ENCODE measurements around the gene USP48. TPM values are rescaled to one million over a fixed set of nuclear protein-coding genes. Genes with fewer than 3 reads are reported as not detected.
"Not testable (repeated sequence)": the region's sequence is repeated elsewhere in the genome, so short reads cannot be mapped to it uniquely, and the experiment has no call there.

Gene USP48
- total RNA-seq, 1 donor from 2014 or later: 67.5 TPM

DNA sequence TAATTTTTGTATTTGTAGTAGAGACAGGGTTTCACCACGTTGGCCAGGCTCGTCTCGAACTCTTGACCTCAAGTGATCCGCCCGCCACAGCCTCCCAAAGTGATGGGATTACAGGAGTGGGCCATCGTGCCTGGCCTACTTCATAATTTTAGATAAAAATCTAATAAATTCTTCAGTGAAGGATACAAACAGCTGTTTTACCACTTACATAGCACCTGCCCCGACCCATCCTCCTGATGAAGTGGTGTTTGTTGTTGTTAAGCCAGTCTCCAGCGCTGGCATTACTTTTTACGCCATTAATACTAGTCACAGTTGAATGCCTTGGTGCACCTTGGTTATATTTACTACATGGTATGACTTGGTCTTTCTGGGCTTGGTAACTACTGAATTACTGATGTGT lies 101.5 kb downstream of the USP48 start:
- DNase-seq (ENCODE audit: extremely low spot score in 2 of 2): no peak
- peaks cover 0 to 4% of the 10 kb centered on the region in 2 donors for H3K36me3 ChIP-seq
- intact Hi-C loops (cut with DNase I): loop anchor here (5.0 kb wide), 1 partner anchor 1259 kb away; no protein-coding TSS in a partner anchor
- no peak overlapping the region for H3K27ac ChIP-seq
- no peak for TF ChIP-seq POLR2A (IDR thresholded peaks at IDR 0.05)
- TF ChIP-seq, protein P1, sequence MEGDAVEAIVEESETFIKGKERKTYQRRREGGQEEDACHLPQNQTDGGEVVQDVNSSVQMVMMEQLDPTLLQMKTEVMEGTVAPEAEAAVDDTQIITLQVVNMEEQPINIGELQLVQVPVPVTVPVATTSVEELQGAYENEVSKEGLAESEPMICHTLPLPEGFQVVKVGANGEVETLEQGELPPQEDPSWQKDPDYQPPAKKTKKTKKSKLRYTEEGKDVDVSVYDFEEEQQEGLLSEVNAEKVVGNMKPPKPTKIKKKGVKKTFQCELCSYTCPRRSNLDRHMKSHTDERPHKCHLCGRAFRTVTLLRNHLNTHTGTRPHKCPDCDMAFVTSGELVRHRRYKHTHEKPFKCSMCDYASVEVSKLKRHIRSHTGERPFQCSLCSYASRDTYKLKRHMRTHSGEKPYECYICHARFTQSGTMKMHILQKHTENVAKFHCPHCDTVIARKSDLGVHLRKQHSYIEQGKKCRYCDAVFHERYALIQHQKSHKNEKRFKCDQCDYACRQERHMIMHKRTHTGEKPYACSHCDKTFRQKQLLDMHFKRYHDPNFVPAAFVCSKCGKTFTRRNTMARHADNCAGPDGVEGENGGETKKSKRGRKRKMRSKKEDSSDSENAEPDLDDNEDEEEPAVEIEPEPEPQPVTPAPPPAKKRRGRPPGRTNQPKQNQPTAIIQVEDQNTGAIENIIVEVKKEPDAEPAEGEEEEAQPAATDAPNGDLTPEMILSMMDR (IDR thresholded peaks at IDR 0.05): no peak
- TF ChIP-seq POLR2AphosphoS5 (IDR thresholded peaks at IDR 0.05; ENCODE audit: insufficient read depth in 1 of 2, low read depth in 1 of 2): no peak
- H3K9me3 ChIP-seq: no peaks in the 10 kb centered on the region
- peaks cover 10% of the 10 kb centered on the region for H3K4me1 ChIP-seq
- no peaks in the 10 kb centered on the region for H3K27me3 ChIP-seq
- H3K4me3 ChIP-seq: no peak overlapping the region

DNA sequence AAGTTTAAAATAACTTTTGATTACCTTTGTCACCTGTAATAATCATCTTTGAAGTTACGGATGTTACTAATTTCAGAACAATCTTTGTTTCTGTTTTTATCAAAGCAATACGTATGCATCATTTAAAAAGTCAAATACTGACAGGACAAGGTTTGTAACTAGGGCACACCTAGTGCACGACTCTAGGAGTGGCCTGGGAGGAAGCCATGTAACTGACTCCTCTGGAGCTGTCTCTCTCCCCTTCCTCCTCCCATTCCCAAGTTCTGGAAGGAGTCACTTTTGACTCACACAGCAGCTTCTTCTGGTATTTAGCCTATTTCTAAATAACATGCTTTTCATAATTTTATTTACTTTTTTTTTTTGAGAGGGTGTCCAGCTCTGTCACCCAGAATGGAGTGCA lies 102.0 kb downstream of the USP48 start:
- Histone ChIP-seq H3K27me3 (no peaks in the 10 kb centered on the region), H3K27ac (no peak overlapping the region), H3K9me3 (no peaks in the 10 kb centered on the region), H3K4me1 (peaks cover 10% of the 10 kb centered on the region), H3K4me3 (no peak overlapping the region), H3K36me3 (peaks cover 0 to 3% of the 10 kb centered on the region in 2 donors)
- TF ChIP-seq, protein P1 (IDR thresholded peaks at IDR 0.05): no peak
- peak in 1 of 2 donors; percentile 12 for TF ChIP-seq POLR2AphosphoS5 (IDR thresholded peaks at IDR 0.05; ENCODE audit: insufficient read depth in 1 of 2, low read depth in 1 of 2)
- DNase-seq (ENCODE audit: extremely low spot score in 2 of 2): no peak
- intact Hi-C loops (cut with DNase I): loop anchor here (5.0 kb wide), 1 partner anchor 1259 kb away; no protein-coding TSS in a partner anchor

DNA sequence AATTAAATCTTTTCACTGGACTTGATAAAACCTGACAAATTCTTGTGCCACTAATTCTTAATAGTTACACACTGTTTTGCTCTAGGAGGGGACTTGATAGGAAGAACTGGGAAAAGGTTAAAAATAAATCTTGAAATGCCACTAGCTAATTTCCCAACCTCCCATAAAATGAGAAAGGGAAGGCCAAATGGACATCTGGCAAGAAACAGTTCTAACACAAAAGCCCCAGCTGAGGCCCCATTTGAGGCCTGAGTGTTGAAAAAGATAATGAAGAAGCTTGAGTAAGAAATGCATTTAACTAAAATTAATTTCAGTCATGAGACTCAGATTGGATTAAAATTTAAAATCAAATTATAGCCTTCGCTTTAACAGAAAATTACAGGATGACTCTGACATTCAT lies 102.6 kb downstream of the USP48 start:
- no peak for DNase-seq (ENCODE audit: extremely low spot score in 2 of 2)
- Histone ChIP-seq H3K9me3 (no peaks in the 10 kb centered on the region), H3K4me3 (no peak overlapping the region), H3K27ac (no peak overlapping the region), H3K27me3 (no peaks in the 10 kb centered on the region), H3K4me1 (peaks cover 10% of the 10 kb centered on the region), H3K36me3 (peaks cover 0 to 3% of the 10 kb centered on the region in 2 donors)
- TF ChIP-seq POLR2A (IDR thresholded peaks at IDR 0.05) (no peak), POLR2AphosphoS5 (IDR thresholded peaks at IDR 0.05; ENCODE audit: insufficient read depth in 1 of 2, low read depth in 1 of 2) (no peak)
- TF ChIP-seq, protein P1 (IDR thresholded peaks at IDR 0.05): no peak
- intact Hi-C loops (cut with DNase I): loop anchor here (5.0 kb wide), 1 partner anchor 1258 kb away; no protein-coding TSS in a partner anchor

DNA sequence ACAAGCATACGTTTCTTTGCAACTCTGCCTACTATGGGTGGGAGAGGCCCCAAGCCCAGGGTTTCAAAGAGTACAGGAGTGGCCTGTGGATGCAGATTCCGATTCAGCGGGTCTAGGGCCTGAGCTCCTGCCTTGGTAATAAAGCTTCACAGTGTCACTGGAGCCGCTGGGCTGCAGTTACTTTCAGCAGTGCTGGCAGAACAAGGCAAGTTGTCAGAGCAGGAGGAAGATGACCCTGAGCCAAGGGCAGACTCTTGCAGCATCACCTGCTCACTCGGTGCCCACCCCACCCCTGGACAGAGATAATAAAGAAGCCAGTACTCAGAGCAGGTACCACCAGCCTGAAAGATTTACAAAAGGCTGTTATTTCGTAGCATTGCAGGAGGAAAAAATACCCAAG lies 105.8 kb downstream of the USP48 start:
- intact Hi-C loops (cut with DNase I): no loop called here
- H3K9me3 ChIP-seq: no peaks in the 10 kb centered on the region
- TF ChIP-seq, protein P1 (IDR thresholded peaks at IDR 0.05): no peak
- no peak for TF ChIP-seq POLR2A (IDR thresholded peaks at IDR 0.05)
- no peak for TF ChIP-seq POLR2AphosphoS5 (IDR thresholded peaks at IDR 0.05; ENCODE audit: insufficient read depth in 1 of 2, low read depth in 1 of 2)
- peaks cover 30% of the 10 kb centered on the region for H3K4me1 ChIP-seq
- DNase-seq (ENCODE audit: extremely low spot score in 2 of 2): no peak
- no peak overlapping the region for H3K27ac ChIP-seq
- H3K4me3 ChIP-seq: no peak overlapping the region
- H3K36me3 ChIP-seq: peaks cover 0 to 3% of the 10 kb centered on the region in 2 donors
- H3K27me3 ChIP-seq: no peaks in the 10 kb centered on the region

DNA sequence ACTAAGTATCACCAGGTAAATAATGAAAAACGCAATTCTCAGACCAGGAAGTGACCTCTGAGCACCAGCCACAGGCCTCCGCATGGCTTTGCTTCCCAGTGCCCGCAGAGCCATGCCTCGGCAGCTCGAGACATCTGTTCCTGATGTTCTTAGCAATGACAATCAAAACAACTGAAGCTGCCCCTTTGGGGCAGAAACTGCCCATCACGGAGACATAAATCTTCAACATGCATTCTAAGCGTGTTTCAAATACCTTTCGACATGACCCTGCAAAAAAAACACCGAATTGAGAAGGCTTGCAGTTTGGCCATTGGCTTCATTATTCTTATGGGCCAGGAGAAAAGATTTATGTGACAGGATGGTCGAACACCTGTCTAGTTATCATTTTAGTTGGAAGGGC lies 108.0 kb downstream of the USP48 start:
- H3K9me3 ChIP-seq: no peaks in the 10 kb centered on the region
- TF ChIP-seq POLR2A (IDR thresholded peaks at IDR 0.05) (no peak), POLR2AphosphoS5 (IDR thresholded peaks at IDR 0.05; ENCODE audit: insufficient read depth in 1 of 2, low read depth in 1 of 2) (no peak)
- TF ChIP-seq, protein P1 (IDR thresholded peaks at IDR 0.05): no peak
- H3K27me3 ChIP-seq: no peaks in the 10 kb centered on the region
- no peak for DNase-seq (ENCODE audit: extremely low spot score in 2 of 2)
- no peak overlapping the region for H3K4me3 ChIP-seq
- no peak overlapping the region for H3K27ac ChIP-seq
- intact Hi-C loops (cut with DNase I): no loop called here
- peaks cover 0 to 3% of the 10 kb centered on the region in 2 donors for H3K36me3 ChIP-seq
- peaks cover 29% of the 10 kb centered on the region for H3K4me1 ChIP-seq

DNA sequence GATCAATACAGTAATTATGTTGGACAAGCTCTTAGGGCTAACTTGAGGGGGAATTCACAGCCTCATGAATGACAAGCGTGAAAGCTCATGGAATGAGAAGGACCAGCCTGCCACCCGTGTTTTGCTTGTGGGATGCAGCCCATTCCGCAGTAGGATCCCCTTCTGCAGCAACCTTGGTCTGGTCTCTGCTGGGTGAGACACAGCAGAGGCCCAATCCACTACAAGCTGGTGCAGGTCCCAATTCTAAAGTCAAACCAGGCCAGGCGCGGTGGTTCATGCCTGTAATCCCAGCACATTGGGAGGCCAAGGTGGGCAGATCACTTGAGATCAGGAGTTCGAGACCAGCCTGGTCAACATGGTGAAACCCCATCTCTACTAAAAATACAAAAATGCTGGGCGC lies 109.1 kb downstream of the USP48 start:
- peak overlapping the region; percentile 11 for H3K27ac ChIP-seq
- peaks cover 40% of the 10 kb centered on the region for H3K4me1 ChIP-seq
- intact Hi-C loops (cut with DNase I); H3K36me3 ChIP-seq; H3K27me3 ChIP-seq; H3K9me3 ChIP-seq; H3K4me3 ChIP-seq; DNase-seq (ENCODE audit: extremely low spot score in 2 of 2): not testable (repeated sequence)

All from vagina (tissue), 2 donors.